ENCODE data around the gene PLEKHB2.

DNA sequence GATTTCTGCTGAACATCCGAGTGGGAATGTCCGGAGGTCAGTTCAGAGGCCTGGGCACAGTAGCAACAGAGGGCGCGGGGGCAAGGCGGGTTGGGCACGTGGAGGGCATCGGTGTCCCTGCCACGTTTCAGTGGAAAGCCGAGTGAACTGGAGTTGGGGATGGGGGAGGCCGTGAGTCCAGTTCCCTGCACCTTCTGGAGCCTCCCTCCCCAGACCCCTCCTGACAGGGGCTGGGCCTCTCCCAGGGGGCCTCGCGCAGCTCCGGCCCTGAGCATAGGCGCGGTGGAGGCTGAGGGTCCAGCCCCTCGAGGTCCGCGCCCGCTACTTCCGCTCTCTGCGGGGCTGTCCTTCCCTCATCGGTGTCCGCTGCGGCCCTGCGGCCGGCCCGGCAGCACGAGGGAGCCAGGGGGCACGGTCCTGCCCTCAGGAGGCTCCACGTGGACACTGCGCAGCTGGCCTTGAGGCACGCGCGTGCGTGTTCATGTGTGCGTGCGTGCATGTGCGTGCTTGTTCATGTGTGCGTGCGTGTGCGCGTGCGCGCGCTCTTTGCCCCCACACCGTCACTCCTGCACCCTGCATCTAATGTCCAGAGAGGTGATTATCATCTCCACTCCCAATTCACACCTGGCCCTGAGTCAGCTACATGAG, 50.2 kb downstream of the PLEKHB2 start:
- TF ChIP-seq, protein P1, sequence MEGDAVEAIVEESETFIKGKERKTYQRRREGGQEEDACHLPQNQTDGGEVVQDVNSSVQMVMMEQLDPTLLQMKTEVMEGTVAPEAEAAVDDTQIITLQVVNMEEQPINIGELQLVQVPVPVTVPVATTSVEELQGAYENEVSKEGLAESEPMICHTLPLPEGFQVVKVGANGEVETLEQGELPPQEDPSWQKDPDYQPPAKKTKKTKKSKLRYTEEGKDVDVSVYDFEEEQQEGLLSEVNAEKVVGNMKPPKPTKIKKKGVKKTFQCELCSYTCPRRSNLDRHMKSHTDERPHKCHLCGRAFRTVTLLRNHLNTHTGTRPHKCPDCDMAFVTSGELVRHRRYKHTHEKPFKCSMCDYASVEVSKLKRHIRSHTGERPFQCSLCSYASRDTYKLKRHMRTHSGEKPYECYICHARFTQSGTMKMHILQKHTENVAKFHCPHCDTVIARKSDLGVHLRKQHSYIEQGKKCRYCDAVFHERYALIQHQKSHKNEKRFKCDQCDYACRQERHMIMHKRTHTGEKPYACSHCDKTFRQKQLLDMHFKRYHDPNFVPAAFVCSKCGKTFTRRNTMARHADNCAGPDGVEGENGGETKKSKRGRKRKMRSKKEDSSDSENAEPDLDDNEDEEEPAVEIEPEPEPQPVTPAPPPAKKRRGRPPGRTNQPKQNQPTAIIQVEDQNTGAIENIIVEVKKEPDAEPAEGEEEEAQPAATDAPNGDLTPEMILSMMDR (conservative IDR thresholded peaks at IDR 0.05), result no peak
- no peak for TF ChIP-seq ZFX (IDR thresholded peaks at IDR 0.05)
